Measurements from ENCODE around the gene ADAMTSL1. TPM values are rescaled to one million over a fixed set of nuclear protein-coding genes. Genes with fewer than 3 reads are reported as not detected.

Gene ADAMTSL1
- total and polyA plus RNA-seq, 2 of the 13 experiments (the other 11 are each of a cell fraction or from before 2014, with no cell fraction given) = not detected

DNA sequence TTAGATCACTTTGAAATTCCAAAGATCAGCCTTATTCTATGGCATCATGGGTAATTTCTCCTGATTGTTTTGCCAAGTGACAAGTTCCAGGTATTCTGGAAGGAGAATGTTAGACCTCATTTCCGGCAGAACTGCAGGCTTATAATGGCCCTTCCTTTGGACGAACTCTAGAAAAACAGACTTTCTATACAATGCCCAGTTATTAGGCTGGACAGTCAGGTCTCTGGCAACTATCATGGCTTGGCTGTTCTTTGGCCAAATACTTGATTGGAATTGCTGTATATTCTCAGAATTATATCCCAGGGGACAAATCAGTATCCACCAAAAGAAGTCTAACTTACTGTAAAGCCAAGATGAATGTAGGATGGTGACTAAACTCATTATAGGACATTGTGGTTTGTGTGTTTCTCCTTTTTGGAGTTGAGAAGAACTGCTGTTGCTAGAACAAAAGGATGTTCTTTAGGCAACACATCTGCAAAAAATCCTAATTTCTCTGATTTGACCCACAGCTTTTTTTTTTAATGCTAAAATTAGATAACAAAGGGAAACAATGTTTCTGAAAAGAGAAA is 69.0 kb downstream of the ADAMTSL1 start:
- Histone ChIP-seq H4K20me1 (ENCODE audit: insufficient read depth, low read length) (no peaks in the 10 kb centered on the region), H3K9me3 (ENCODE audit: low read length) (no peaks in the 10 kb centered on the region), H3K4me3 (replicated peaks in 1 of 3; ENCODE audit: insufficient read depth in 1 of 3, low read depth in 2 of 3, low read length in 3 of 3) (no peak overlapping the region), H3K27ac (ENCODE audit: extremely low read length, insufficient read depth, low read length) (no peak overlapping the region), H3K4me2 (ENCODE audit: low read depth, low read length) (no peak overlapping the region), H3K9ac (ENCODE audit: insufficient read depth, low read depth, low read length) (no peak overlapping the region), H2AFZ (ENCODE audit: low read length) (no peak overlapping the region), H3K27me3 (ENCODE audit: control insufficient read depth in 1 of 2, insufficient read depth in 2 of 2, low read length in 2 of 2) (no peaks in the 10 kb centered on the region), H3K4me1 (ENCODE audit: insufficient read depth, low read length) (no peaks in the 10 kb centered on the region), H3K79me2 (ENCODE audit: insufficient read depth, low read length) (no peaks in the 10 kb centered on the region), H3K36me3 (replicated peaks in 1 of 2; ENCODE audit: control insufficient read depth in 1 of 2, insufficient read depth in 2 of 2, low read length in 2 of 2) (no peaks in the 10 kb centered on the region)
- DNase-seq (ENCODE audit: low spot score) (no peak), FAIRE-seq (no peak), ATAC-seq (no peak)
- in situ Hi-C loops (cut with HindIII; ENCODE audit: extremely low pct_ligation_motif_present, low pct_unique_long_range_greater_than_20kb) = no loop called here
- WGBS (ENCODE audit: low lambda C conversion rate) = 46% methylated on average over 2 of the region's 2 CpGs
- ChIA-PET POLR2A (no interaction called here), CTCF (ENCODE audit: low intra/inter-chr PET ratio, low total read pairs) (no interaction called here)
- BruUV-seq (replicated peaks) = no TSS peak
- intact Hi-C loops (cut with micrococcal nuclease; ENCODE audit: unreplicated experiment) = loop anchor here (10.0 kb wide), 1 partner anchor 62 kb away; no protein-coding TSS in a partner anchor
- no peak for TF ChIP-seq ARNT2 (CRISPR knock-in tag; IDR thresholded peaks at IDR 0.05; ENCODE audit: low read depth)
- TF ChIP-seq CC2D1A (CRISPR knock-in tag; IDR thresholded peaks at IDR 0.05) = no peak
- no peak for TF ChIP-seq DMTF1 (CRISPR knock-in tag; IDR thresholded peaks at IDR 0.05)
- no peak for TF ChIP-seq ZNF263 (CRISPR knock-in tag; IDR thresholded peaks at IDR 0.05)
- no peak for TF ChIP-seq ZNF800 (CRISPR knock-in tag; IDR thresholded peaks at IDR 0.05)

All from HepG2 (cell line).